Calu3 (cell line): ENCODE data around the gene CYB5R4. TPM values are rescaled to one million over a fixed set of nuclear protein-coding genes. Genes with fewer than 3 reads are reported as not detected.

Source experiments
- BruUV-seq: library from RNA; stranded (reverse); fragments of 400-500 nt; replicated peaks from 2 replicates; lab custom pipeline; 2021; lab: Mats Ljungman, UMichigan
- CTCF ChIA-PET: fragments of 300-600 bp; sonication (Branson Sonifier 250); formaldehyde crosslinking; loops from one replicate; lab custom pipeline; 2022; ENCODE audit warnings: antibody characterized with exemption; lab: Charles Lee
- DNase-seq: peaks from one replicate; pipeline ENCODE4 v3.0.0; 2022
- H3K27ac Mint-ChIP-seq: one replicate; pipeline ENCODE4 v1.8.0; 2022; ENCODE audit warnings: mixed read lengths; ENCODE audit not compliant: unreplicated experiment
- H3K27me3 Mint-ChIP-seq: one replicate; pipeline ENCODE4 v1.8.0; 2022; ENCODE audit warnings: mixed read lengths; ENCODE audit not compliant: unreplicated experiment
- H3K36me3 Mint-ChIP-seq: one replicate; pipeline ENCODE4 v1.8.0; 2022; ENCODE audit warnings: mild to moderate bottlenecking, moderate library complexity, mixed read lengths; ENCODE audit not compliant: insufficient read depth, unreplicated experiment
- H3K4me1 Mint-ChIP-seq: one replicate; pipeline ENCODE4 v1.8.0; 2022; ENCODE audit warnings: mild to moderate bottlenecking, low read depth, mixed read lengths; ENCODE audit not compliant: unreplicated experiment
- H3K4me3 Mint-ChIP-seq: one replicate; pipeline ENCODE4 v1.8.0; 2022; ENCODE audit warnings: mild to moderate bottlenecking, low read depth, moderate library complexity, mixed read lengths; ENCODE audit not compliant: unreplicated experiment
- H3K9me3 Mint-ChIP-seq: one replicate; pipeline ENCODE4 v1.8.0; 2022; ENCODE audit warnings: low read depth, mixed read lengths; ENCODE audit not compliant: unreplicated experiment
- CTCF ChIP-seq: fragments of 200-600 bp; IDR thresholded peaks from one replicate; pipeline ENCODE4 v1.8.0; 2022; ENCODE audit warnings: antibody characterized with exemption; ENCODE audit not compliant: unreplicated experiment
- intact Hi-C: fragments of 100-400 bp; cut with micrococcal nuclease; formaldehyde crosslinking; loops from one replicate; pipeline ENCODE4 v1.10.0; 2022; ENCODE audit not compliant: unreplicated experiment
- total RNA-seq: library from RNA; stranded (reverse); gene quantifications from 2 replicates; pipeline ENCODE4 v1.2.3, GENCODE V29; 2022

The CYB5R4 gene
- total RNA-seq, 1 experiment from 2014 or later: 28.3 TPM

GRCh38 chr6:83849127-83849526 lies 10.4 kb upstream of the CYB5R4 start:
- no peak for DNase-seq
- peaks cover 35% of the 10 kb centered on the region for H3K27me3 Mint-ChIP-seq

DNA sequence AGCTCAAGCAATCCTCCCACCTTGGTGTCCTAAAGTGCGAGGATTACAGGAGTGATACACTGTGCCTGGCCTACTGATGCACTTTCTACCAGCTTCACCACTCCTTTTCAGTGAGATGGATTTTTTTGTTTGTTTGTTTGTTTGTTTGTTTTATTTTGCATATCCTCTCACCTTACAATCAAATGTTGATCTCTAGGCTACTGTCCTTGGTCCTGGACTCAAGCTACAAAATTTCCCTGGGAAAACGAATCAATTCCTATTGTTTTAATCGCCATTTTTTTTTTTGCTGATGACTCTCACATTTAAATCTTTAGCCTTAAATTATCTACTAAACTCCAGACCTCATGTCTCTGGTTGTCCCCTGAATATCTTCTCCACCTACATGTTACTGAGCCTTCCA lies 9.9 kb upstream of the CYB5R4 start:
- no peaks in the 10 kb centered on the region for H3K9me3 Mint-ChIP-seq
- DNase-seq: no peak
- TF ChIP-seq CTCF: no peak
- peaks cover 39% of the 10 kb centered on the region for H3K27me3 Mint-ChIP-seq
- intact Hi-C loops: no loop called here
- H3K4me1 Mint-ChIP-seq: peaks cover 9% of the 10 kb centered on the region
- CTCF ChIA-PET: no interaction called here
- peaks cover 10% of the 10 kb centered on the region for H3K36me3 Mint-ChIP-seq
- BruUV-seq: no TSS peak
- no peak overlapping the region for H3K4me3 Mint-ChIP-seq
- H3K27ac Mint-ChIP-seq: no peak overlapping the region

More at GRCh38 chr6:83849127-83849526, 10.4 kb upstream of the CYB5R4 start:
- BruUV-seq: no TSS peak
- Mint-ChIP-seq H3K27ac (no peak overlapping the region), H3K4me1 (peaks cover 4% of the 10 kb centered on the region), H3K36me3 (peaks cover 10% of the 10 kb centered on the region), H3K4me3 (no peak overlapping the region), H3K9me3 (no peaks in the 10 kb centered on the region)
- intact Hi-C loops: no loop called here
- TF ChIP-seq CTCF: no peak
- CTCF ChIA-PET: no interaction called here

- DNase-seq: no peak
- no TSS peak for BruUV-seq
- no peak overlapping the region for H3K27ac Mint-ChIP-seq
- peak overlapping the region; percentile 82 for H3K4me3 Mint-ChIP-seq
- peaks cover 10% of the 10 kb centered on the region for H3K36me3 Mint-ChIP-seq
- H3K9me3 Mint-ChIP-seq: no peaks in the 10 kb centered on the region
- peaks cover 52% of the 10 kb centered on the region for H3K27me3 Mint-ChIP-seq
- intact Hi-C loops: no loop called here
- CTCF ChIA-PET: no interaction called here
- H3K4me1 Mint-ChIP-seq: peaks cover 9% of the 10 kb centered on the region
- no peak for TF ChIP-seq CTCF
Measured at GRCh38 chr6:83852528-83853177, 6.8 kb upstream of the CYB5R4 start.

DNA sequence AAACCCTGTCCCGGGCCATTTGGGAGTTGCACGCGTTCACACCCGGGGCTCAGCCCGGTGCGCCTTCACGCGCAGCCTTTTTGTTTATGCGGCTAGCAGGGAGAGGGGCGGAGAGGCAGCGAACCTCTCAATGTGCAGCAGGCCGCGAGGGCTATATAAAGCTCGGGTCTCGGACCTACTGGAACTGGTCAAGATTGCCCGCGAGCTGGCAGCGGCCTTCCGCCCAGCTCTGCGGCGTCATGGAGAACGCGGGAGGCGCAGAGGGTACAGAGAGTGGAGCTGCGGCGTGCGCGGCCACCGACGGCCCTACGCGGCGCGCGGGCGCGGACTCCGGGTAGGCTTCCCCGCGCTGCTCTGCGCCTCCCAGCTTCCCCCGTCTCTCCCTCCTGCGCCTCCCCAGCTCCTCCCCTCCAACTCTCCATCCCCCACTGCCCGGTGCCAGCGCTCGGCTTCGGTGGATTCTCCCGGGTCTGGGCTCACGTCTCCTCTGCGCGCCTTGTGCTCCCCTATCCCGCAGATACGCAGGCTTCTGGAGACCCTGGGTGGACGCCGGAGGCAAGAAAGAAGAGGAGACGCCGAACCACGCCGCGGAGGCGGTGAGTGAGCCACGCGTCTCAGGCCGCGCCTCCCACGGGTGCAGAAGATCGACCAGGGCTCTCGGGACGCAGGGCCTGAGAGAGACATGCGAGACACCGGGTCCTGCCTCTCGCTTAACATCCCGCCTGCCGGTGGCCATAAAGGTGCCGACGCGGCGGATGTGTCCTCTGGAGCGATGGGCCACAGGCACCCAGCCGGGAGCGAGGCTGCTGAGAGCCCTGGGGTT lies 6.1 kb upstream of the CYB5R4 start, which contains the start of gene RIPPLY2:
TSS of gene RIPPLY2 (plus strand) at position 183 of the 823 bp plus-strand sequence. CDS start at position 240, 57 bp downstream.
- no TSS peak for BruUV-seq
- TF ChIP-seq CTCF: no peak
- Mint-ChIP-seq H3K4me3 (peak within 1 kb of the TSS; percentile 82), H3K27ac (no peak within 1 kb of the TSS), H3K36me3 (peaks cover 10% of the 10 kb centered on the region), H3K4me1 (peaks cover 9% of the 10 kb centered on the region), H3K27me3 (peaks cover 52% of the 10 kb centered on the region), H3K9me3 (no peaks in the 10 kb centered on the region)
- DNase-seq: peak; percentile 49
- CTCF ChIA-PET: no interaction called here
- intact Hi-C loops: no loop called here
